Measurements from ENCODE around the gene OR1J2.

OR1J2 gene

DNA sequence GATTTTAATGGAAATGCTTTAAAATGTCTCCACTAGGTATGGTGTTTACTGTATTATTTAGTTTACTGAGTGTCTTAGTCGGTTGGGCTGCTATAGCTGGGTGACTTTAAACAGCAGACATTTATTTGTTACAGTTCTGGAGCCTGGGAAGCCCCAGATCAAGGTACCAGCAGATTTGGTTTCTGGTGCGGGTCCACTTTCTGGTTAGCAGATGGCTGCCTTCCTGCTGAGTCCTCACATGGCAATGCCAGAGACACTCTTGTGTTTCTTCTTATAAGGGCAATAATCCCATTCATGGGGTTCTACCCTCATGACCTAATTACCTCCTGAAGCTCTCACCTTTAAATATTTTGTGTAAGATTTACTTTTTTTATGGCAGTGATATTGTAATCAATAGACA lies 7.6 kb downstream of the OR1J2 start:
- Histone ChIP-seq H3K27me3 (ENCODE audit: insufficient read depth, low read length) (no peaks in the 10 kb centered on the region), H4K20me1 (ENCODE audit: insufficient read depth, low read length) (no peaks in the 10 kb centered on the region), H3K79me2 (ENCODE audit: insufficient read depth, low read length) (no peaks in the 10 kb centered on the region), H3K36me3 (ENCODE audit: insufficient read depth, low read length) (no peaks in the 10 kb centered on the region), H3F3A (ENCODE audit: insufficient read depth, low read length) (no peaks in the 10 kb centered on the region), H3K4me2 (ENCODE audit: low read length) (no peak overlapping the region), H3K9me3 (ENCODE audit: low read length) (no peaks in the 10 kb centered on the region), H3K27ac (ENCODE audit: low read depth, low read length, poor library complexity, severe bottlenecking) (no peak overlapping the region), H3K4me3 (ENCODE audit: low read depth, low read length, poor library complexity, severe bottlenecking) (no peak overlapping the region), H2AFZ (ENCODE audit: low read length) (no peak overlapping the region), H3K9ac (ENCODE audit: low read length) (no peak overlapping the region), H3K9me2 (ENCODE audit: low read depth, low read length) (no peaks in the 10 kb centered on the region), H3K4me1 (ENCODE audit: insufficient read depth, low read length, severe bottlenecking) (no peaks in the 10 kb centered on the region)
- no peak for TF ChIP-seq EZH2 (IDR thresholded peaks at IDR 0.05; ENCODE audit: borderline replicate concordance, low read length)
- TF ChIP-seq, protein P1, sequence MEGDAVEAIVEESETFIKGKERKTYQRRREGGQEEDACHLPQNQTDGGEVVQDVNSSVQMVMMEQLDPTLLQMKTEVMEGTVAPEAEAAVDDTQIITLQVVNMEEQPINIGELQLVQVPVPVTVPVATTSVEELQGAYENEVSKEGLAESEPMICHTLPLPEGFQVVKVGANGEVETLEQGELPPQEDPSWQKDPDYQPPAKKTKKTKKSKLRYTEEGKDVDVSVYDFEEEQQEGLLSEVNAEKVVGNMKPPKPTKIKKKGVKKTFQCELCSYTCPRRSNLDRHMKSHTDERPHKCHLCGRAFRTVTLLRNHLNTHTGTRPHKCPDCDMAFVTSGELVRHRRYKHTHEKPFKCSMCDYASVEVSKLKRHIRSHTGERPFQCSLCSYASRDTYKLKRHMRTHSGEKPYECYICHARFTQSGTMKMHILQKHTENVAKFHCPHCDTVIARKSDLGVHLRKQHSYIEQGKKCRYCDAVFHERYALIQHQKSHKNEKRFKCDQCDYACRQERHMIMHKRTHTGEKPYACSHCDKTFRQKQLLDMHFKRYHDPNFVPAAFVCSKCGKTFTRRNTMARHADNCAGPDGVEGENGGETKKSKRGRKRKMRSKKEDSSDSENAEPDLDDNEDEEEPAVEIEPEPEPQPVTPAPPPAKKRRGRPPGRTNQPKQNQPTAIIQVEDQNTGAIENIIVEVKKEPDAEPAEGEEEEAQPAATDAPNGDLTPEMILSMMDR (IDR thresholded peaks at IDR 0.05; ENCODE audit: low read length), result no peak

DNA sequence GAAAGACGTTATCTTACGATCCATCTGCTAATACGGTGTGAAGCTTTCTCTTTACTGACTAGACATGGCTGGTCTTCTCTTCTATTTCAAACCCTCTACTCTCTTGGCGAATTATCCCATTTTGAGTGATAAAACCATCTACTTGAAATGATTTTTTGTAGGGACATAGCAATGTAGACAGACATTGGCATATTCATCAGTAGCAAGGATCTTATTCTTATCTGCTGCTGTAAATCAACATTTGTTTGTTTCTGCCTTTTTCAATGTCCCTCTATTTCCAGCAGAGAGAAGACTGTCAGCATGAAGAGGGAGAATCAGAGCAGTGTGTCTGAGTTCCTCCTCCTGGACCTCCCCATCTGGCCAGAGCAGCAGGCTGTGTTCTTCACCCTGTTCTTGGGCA lies 8.2 kb downstream of the OR1J2 start, which contains the start of gene OR1J4:
TSS of gene OR1J4 (plus strand) at position 301 of the 400 bp plus-strand sequence. CDS start at position 301, 0 bp downstream.
- Histone ChIP-seq H3K9me2 (ENCODE audit: low read depth, low read length) (no peaks in the 10 kb centered on the region), H3K4me3 (ENCODE audit: low read depth, low read length, poor library complexity, severe bottlenecking) (no peak within 1 kb of the TSS), H3K4me1 (ENCODE audit: insufficient read depth, low read length, severe bottlenecking) (no peaks in the 10 kb centered on the region), H4K20me1 (ENCODE audit: insufficient read depth, low read length) (no peaks in the 10 kb centered on the region), H3K79me2 (ENCODE audit: insufficient read depth, low read length) (no peaks in the 10 kb centered on the region), H3K9ac (ENCODE audit: low read length) (no peak within 1 kb of the TSS), H2AFZ (ENCODE audit: low read length) (no peak within 1 kb of the TSS), H3K4me2 (ENCODE audit: low read length) (no peak within 1 kb of the TSS), H3F3A (ENCODE audit: insufficient read depth, low read length) (no peaks in the 10 kb centered on the region), H3K9me3 (ENCODE audit: low read length) (no peaks in the 10 kb centered on the region), H3K27ac (ENCODE audit: low read depth, low read length, poor library complexity, severe bottlenecking) (no peak within 1 kb of the TSS), H3K27me3 (ENCODE audit: insufficient read depth, low read length) (no peaks in the 10 kb centered on the region), H3K36me3 (ENCODE audit: insufficient read depth, low read length) (no peaks in the 10 kb centered on the region)
- no peak for TF ChIP-seq EZH2 (IDR thresholded peaks at IDR 0.05; ENCODE audit: borderline replicate concordance, low read length)
- TF ChIP-seq, protein P1 (IDR thresholded peaks at IDR 0.05; ENCODE audit: low read length), result no peak

DNA sequence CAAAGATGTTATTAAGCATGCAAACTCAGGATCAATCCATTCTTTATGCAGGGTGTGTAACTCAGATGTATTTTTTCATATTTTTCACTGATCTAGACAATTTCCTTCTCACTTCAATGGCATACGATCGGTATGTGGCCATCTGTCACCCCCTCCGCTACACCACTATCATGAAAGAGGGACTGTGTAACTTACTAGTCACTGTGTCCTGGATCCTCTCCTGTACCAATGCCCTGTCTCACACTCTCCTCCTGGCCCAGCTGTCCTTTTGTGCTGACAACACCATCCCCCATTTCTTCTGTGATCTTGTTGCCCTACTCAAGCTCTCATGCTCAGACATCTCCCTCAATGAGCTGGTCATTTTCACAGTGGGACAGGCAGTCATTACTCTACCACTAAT lies 8.8 kb downstream of the OR1J2 start:
- H3K9me2 ChIP-seq (ENCODE audit: low read depth, low read length), result no peaks in the 10 kb centered on the region
- TF ChIP-seq EZH2 (IDR thresholded peaks at IDR 0.05; ENCODE audit: borderline replicate concordance, low read length), result no peak
- no peak overlapping the region for H3K4me3 ChIP-seq (ENCODE audit: low read depth, low read length, poor library complexity, severe bottlenecking)
- H3K79me2 ChIP-seq (ENCODE audit: insufficient read depth, low read length), result no peaks in the 10 kb centered on the region
- H4K20me1 ChIP-seq (ENCODE audit: insufficient read depth, low read length), result no peaks in the 10 kb centered on the region
- no peak overlapping the region for H2AFZ ChIP-seq (ENCODE audit: low read length)
- H3K27me3 ChIP-seq (ENCODE audit: insufficient read depth, low read length), result no peaks in the 10 kb centered on the region
- no peak overlapping the region for H3K4me2 ChIP-seq (ENCODE audit: low read length)
- H3K9ac ChIP-seq (ENCODE audit: low read length), result no peak overlapping the region
- H3F3A ChIP-seq (ENCODE audit: insufficient read depth, low read length), result no peaks in the 10 kb centered on the region
- H3K9me3 ChIP-seq (ENCODE audit: low read length), result no peaks in the 10 kb centered on the region
- H3K36me3 ChIP-seq (ENCODE audit: insufficient read depth, low read length), result no peaks in the 10 kb centered on the region
- no peaks in the 10 kb centered on the region for H3K4me1 ChIP-seq (ENCODE audit: insufficient read depth, low read length, severe bottlenecking)
- no peak overlapping the region for H3K27ac ChIP-seq (ENCODE audit: low read depth, low read length, poor library complexity, severe bottlenecking)

DNA sequence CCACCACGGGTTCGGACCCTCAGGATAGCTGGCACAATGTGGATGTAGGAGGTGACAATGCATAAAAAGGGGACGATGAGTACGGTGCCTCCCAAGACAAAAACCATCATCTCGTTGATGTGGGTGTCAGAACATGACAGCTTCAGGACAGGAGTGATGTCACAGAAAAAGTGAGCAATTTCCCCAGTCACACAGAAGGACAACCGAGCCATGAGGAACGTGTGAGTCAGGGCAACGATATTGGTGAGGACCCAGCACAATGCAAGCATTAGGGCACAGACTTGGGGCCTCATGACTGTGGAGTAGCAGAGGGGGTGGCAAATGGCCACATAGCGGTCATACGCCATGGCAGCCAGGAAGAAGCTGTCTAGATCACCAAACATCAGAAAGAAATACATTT lies 16.0 kb downstream of the OR1J2 start:
- Histone ChIP-seq H3K9me2 (ENCODE audit: low read depth, low read length) (no peaks in the 10 kb centered on the region), H3K9ac (ENCODE audit: low read length) (no peak overlapping the region), H3F3A (ENCODE audit: insufficient read depth, low read length) (no peaks in the 10 kb centered on the region), H4K20me1 (ENCODE audit: insufficient read depth, low read length) (no peaks in the 10 kb centered on the region), H3K4me3 (ENCODE audit: low read depth, low read length, poor library complexity, severe bottlenecking) (no peak overlapping the region), H2AFZ (ENCODE audit: low read length) (no peak overlapping the region), H3K36me3 (ENCODE audit: insufficient read depth, low read length) (no peaks in the 10 kb centered on the region), H3K27ac (ENCODE audit: low read depth, low read length, poor library complexity, severe bottlenecking) (no peak overlapping the region), H3K79me2 (ENCODE audit: insufficient read depth, low read length) (no peaks in the 10 kb centered on the region), H3K4me2 (ENCODE audit: low read length) (no peak overlapping the region), H3K4me1 (ENCODE audit: insufficient read depth, low read length, severe bottlenecking) (no peaks in the 10 kb centered on the region), H3K27me3 (ENCODE audit: insufficient read depth, low read length) (no peaks in the 10 kb centered on the region), H3K9me3 (ENCODE audit: low read length) (no peaks in the 10 kb centered on the region)
- TF ChIP-seq, protein P1 (IDR thresholded peaks at IDR 0.05; ENCODE audit: low read length), result no peak
- TF ChIP-seq EZH2 (IDR thresholded peaks at IDR 0.05; ENCODE audit: borderline replicate concordance, low read length), result no peak

Measured in OCI-LY1 (cell line).